OCI-M2 (cell line): ENCODE results near the gene DDX42.
"Not testable (repeated sequence)": the region's sequence is repeated elsewhere in the genome, so short reads cannot be mapped to it uniquely, and the experiment has no call there.

Experiments used
- DNase-seq: peaks from one replicate; lab custom pipeline; 2025; ENCODE audit not compliant: unreplicated experiment; lab: John Stamatoyannopoulos, UW

The DDX42 gene

DNA sequence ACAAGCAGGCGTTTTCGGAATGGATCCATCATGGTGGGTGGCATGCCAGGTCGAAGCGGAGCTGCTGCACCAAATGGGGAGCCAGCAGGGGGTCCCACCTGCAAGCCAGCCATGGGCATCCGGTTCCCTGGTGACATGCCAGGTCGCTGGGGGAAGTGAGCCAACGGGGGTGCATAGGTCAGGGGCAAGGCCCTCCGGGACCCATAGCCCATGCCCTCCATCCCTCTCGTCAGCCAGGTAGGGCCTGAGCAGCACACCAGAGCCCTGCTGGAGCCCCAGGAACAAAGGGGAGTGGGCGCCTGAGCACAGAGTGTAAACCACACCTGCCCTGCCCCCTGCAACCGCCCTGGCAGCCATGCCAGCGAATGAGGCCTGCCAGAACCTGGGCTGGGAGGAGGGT, 63.5 kb downstream of the DDX42 start:
- DNase-seq: no peak

DNA sequence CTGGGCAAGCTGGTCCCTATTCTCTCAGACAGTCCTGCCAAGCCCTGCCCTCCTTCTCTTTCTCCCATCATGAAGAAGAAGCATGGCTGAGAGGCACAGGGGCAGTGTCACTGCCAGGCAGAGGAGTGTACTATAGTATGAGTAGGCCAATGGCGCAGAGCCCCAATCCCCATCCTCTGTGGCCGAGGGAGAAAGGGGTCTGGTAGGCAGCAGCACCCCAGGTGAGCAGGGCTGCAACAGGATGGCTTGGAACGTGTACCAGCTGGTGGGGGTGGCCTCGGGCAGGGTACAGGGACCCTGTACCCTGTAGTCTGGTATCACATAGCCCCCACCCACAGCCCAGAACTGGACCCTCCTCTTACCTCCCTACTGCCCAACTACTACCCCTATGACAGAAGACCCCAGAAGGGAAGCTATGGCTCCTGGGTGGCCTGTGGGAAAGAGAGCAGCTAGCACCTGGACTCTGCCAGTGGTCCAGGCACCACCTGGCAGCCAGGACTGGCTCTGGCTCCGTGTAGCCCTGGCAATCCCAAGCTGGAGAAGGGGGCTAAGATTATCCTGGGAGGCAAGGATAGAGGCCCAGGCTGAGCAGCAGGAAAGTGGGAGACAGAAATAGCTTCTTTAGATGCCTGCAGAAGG, 64.1 kb downstream of the DDX42 start:
- DNase-seq: no peak

GRCh38 chr17:63838631-63839171, 64.7 kb downstream of the DDX42 start:
- DNase-seq: no peak

DNA sequence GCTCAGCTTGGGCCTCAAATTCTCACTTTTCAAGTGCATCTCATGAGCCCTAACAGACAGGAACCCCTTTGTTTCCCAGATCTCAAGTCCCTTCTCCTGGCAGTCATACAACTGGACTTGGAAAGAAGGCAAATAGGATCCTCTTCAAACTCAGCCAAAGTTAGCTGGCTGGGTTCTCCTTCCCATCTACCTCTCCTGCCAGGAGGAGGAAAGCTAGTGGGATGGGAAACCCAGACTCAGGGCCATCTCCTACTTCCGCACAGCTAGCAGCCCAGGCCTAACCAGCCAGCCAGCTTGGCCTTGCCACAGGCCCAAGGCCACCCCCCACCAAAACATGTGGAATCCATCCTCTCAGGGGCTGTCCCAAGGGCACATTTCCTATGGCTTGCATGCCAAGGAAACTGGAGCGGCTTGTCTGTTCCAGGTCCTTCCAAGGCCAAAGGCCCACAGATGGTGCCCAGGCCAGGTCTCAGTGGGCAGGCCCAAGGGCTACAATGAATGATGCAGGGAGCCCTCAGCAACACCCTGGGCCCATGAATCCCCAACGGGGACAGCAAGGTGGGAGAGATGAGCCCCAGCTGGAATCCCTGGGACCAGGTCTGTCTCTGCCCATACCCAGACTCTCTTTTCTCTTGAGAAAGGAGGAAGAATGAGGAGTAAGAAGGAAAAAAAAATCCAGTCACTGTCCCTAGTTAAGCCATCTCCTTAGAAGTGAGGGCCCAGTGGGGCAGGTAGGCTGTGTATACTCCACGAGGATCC, 66.8 kb downstream of the DDX42 start:
- DNase-seq: no peak

DNA sequence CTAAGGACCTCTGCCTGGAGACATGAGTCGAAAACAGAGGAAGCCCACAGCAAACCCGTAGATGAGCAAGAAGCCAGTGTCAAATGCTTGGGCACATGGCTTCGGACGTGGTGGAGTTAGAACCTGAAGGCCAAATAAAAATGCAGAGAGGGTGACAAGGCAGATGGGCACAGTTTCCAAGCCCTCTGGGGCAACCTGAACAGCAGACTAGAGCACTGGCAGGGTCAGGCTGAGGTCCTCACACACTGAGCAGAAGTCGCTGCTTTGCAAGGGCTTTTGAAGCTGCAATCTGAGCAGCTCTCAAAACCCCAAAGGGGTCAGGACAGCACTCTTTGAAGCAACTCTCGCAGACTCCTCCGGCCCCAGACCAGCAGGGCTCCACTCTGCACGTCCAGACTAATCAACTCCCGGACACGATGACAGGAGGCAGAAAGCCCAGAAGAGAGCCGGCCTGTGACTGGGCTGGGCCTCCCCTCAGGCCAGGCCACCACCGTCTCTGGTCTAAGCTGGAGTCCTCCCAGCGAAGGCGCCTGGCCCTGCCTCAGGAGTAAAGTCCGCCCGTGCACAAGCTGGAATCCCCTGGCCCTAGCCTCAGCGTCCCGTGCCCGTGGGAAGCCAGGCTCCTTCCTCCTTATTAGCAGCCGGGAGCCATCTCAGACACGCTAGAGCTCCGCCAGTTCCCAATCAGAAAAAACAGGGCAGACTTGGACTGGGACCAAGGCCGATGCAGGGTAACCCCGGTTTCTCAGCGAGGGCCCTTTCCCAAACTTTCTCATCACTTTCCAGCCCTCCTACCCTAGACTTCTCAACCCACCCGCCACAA, 67.6 kb downstream of the DDX42 start:
- DNase-seq: no peak

DNA sequence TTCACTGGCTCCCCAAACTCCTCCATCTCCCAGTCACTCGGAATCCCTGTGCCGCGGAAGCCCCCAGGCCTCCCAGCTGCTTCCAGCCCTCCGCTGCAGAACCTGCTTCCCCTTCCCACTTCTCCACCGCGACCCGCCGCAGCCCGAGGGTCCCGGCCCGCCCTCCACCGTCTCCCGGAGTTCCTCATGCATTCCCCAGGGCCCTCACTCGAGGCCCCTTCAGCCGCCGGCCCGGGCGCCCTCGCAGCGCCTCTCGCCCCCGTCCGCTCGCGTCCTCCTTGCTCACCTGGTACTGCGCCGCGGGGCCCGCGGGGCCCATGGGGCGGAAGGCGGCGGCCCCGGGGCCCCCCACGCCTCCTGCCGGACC, 68.2 kb downstream of the DDX42 start:
- DNase-seq: no peak

DNA sequence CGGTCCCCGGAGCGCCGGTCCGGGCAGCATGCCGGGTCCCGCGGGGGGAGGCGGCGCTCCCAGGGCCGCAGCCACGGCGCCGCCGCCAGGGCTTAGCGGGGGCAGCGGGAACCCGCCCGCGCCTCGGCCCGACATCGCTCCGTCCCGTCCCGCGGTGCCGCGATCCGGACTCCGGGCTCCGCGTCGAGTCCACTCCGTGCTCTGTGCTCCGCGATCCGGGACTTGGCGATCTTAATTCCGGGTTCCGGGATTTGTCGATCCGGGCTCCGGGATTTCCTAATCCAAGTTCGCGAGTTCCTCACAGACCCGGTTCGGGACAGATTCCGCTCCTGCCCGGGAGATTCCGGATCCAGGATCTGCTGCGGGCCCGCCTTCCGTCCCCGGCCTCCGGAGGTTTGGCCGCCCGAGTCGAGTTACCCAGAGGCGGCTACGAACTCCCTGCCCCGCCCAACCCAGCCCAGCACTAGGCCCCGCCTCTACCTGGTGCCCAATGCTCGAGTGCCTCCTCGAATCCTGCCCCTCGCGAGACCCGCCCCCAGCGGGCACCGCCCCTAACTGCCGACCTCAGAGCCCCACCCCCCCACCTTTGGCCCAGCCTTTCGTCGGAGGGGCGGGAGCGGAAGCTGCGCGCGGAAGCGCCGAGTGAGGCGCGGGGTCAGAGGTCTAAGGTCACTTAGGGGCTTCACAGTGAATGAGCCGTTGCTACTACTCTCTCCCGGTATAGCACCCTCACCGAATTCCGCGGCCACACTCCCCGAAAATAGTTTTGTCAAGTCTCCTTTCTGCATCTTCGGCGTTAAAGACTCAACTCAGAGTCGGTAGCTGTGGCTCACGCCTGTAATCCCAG, 68.8 kb downstream of the DDX42 start, which contains the start of gene SMARCD2:
SMARCD2 (minus strand) TSS at position 146 of the 847 bp plus-strand sequence; CDS start at position 135, 11 bp downstream.
- DNase-seq: peak; percentile 89

DNA sequence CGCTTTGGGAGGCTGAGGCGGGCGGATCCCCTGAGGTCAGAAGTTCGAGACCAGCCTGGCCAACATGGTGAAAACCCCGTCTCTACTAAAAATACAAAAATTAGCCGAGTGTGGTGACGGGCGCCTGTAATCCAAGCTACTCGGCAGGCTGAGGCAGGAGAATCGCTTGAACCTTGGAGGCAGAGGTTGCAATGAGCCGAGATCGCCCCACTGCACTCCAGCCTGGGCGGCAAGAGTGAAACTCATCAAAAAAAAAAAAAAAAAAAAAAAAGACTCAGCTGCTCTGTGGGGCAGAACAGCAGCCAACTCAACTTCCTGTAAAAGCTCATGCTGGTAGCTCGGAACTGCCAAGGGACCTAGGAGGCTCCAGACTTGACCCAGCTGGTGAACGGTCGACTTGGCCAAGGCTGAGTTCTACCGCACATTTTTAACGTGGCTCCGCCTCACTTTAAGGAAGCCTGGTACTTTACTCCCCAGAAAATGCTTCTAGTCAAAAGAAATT, 69.5 kb downstream of the DDX42 start:
- DNase-seq: not testable (repeated sequence)

GRCh38 chr17:63843910-63844677, 70.1 kb downstream of the DDX42 start:
- DNase-seq: no peak

DNA sequence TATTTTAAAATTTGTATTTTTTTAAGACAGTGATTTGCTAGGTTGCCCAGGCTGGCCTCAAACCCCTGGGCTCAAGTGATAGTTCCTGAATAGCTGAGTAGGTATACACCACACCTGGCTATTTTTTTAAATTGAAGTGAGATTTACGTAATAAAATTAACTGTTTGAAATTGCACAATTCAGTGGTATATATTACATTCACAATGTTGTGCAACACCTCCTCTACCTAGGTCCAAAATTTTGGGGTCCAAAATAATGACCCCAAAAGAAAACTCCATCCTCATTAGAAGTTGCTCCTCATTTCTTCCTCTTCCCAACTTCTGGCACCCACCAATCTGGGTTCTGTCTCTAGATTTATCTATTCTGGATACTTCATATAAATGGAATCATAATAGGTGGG, 71.5 kb downstream of the DDX42 start:
- DNase-seq: no peak

GRCh38 chr17:63847525-63848249, 73.7 kb downstream of the DDX42 start:
- no peak for DNase-seq

GRCh38 chr17:63848834-63849689, 75.1 kb downstream of the DDX42 start:
- peak; percentile 50 for DNase-seq

DNA sequence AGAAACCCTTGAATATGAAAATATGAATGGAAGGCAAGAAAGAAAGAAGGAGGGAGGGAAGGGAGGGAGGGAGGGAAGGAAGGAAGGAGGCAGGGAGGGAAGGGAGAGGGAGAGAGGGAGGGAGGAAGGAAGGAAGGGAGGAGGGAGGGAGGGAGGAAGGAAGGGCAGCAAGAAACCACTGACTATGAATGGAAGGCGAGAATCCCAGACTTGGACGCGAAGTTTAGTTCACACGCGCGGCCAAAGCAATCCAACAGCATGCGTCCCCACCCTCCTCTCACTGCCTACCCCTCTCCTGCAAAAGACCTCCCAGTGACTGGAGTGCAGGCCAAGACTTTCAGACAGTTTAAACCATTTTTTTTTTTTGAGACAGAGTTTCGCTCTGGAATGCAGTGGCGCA, 76.4 kb downstream of the DDX42 start:
- DNase-seq: no peak

- no peak for DNase-seq
Observed at GRCh38 chr17:63853260-63853659, 79.3 kb downstream of the DDX42 start.

- no peak for DNase-seq
Observed at GRCh38 chr17:63854709-63855108, 80.7 kb downstream of the DDX42 start.

- DNase-seq: no peak
Observed at GRCh38 chr17:63855185-63855584, 81.2 kb downstream of the DDX42 start.

GRCh38 chr17:63856425-63856824, 82.5 kb downstream of the DDX42 start:
- not testable (repeated sequence) for DNase-seq

DNA sequence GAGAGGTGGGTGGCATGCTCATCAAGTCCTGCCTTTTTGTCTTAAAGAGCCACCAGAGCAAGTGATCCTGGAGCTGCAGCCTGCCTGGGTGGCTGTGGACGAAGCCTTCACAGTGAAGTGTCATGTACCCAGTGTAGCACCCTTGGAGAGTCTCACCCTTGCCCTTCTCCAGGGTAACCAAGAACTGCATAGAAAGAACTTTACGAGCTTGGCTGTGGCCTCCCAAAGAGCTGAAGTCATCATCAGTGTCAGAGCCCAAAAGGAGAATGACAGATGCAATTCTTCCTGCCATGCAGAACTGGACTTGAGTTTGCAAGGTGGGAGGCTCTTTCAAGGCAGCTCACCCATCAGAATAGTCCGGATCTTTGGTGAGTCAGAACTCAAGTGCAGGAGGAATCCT, 85.3 kb downstream of the DDX42 start:
- no peak for DNase-seq
